Endothelial cell of umbilical vein (primary cell): ENCODE results near the gene WDR37.

ENCODE experiments used
- EZH2 ChIP-seq: IDR thresholded peaks from 2 replicates; pipeline ENCODE4 v1.6.1; 2012; ENCODE audit warnings: borderline replicate concordance, low read depth, mild to moderate bottlenecking, moderate library complexity, low read length, inconsistent platforms; ENCODE audit not compliant: severe bottlenecking
- JUN ChIP-seq: IDR thresholded peaks from 2 replicates; pipeline ENCODE4 v1.6.1; 2011; ENCODE audit warnings: borderline replicate concordance, low read depth; ENCODE audit not compliant: insufficient read length, insufficient read depth
- POLR2A ChIP-seq: IDR thresholded peaks from 2 replicates; pipeline ENCODE4 v1.6.1; 2012; ENCODE audit warnings: low read depth, mild to moderate bottlenecking, control low read depth, low read length
- POLR2AphosphoS5 ChIP-seq: IDR thresholded peaks from 2 replicates; pipeline ENCODE4 v1.6.1; 2012; ENCODE audit warnings: low read depth, mild to moderate bottlenecking, control low read depth, low read length, moderate library complexity; ENCODE audit not compliant: insufficient read depth
- TF ChIP-seq, protein P1 (sequence below), 2 donors: IDR thresholded peaks; 1 replicate in 1 of 2; 2 replicates in 1 of 2; pipeline ENCODE4 v1.5.1; 2011; ENCODE audit warnings: low read length in 2 of 2, mild to moderate bottlenecking in 2 of 2, moderate library complexity in 2 of 2, control low read depth in 1 of 2, inconsistent platforms in 1 of 2, low read depth in 1 of 2; ENCODE audit not compliant: insufficient read depth in 1 of 2; ENCODE audit errors: extremely low read depth in 1 of 2
- TF ChIP-seq, protein P2 (sequence below): IDR thresholded peaks from 2 replicates; pipeline ENCODE4 v1.6.1; 2011; ENCODE audit not compliant: insufficient read depth, insufficient read length

DNA sequence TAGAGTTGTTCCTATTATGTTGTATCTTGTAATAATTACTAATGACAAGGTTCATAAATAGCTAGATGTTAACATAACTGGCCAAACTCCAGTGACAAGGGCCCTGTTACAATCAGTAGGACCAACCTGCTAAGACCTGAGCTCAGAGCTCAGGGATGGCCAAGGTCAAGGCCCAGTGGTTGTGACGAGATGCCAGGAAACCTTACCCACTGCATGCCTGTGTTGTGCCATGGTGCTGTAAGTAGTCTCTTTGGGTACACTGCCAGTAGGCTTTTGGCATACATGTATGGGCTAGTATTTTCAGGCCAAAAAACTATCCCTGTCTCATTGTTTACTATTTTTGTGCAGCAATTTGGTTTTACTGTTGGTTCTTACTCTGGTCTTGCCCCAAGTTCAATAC lies 22.6 kb upstream of the WDR37 start:
- TF ChIP-seq POLR2A: no peak
- TF ChIP-seq, protein P1, sequence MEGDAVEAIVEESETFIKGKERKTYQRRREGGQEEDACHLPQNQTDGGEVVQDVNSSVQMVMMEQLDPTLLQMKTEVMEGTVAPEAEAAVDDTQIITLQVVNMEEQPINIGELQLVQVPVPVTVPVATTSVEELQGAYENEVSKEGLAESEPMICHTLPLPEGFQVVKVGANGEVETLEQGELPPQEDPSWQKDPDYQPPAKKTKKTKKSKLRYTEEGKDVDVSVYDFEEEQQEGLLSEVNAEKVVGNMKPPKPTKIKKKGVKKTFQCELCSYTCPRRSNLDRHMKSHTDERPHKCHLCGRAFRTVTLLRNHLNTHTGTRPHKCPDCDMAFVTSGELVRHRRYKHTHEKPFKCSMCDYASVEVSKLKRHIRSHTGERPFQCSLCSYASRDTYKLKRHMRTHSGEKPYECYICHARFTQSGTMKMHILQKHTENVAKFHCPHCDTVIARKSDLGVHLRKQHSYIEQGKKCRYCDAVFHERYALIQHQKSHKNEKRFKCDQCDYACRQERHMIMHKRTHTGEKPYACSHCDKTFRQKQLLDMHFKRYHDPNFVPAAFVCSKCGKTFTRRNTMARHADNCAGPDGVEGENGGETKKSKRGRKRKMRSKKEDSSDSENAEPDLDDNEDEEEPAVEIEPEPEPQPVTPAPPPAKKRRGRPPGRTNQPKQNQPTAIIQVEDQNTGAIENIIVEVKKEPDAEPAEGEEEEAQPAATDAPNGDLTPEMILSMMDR (IDR thresholded peaks at IDR 0.05; ENCODE audit: extremely low read depth in 1 of 2, insufficient read depth in 1 of 2, low read depth in 1 of 2, low read length in 2 of 2): no peak
- no peak for TF ChIP-seq JUN
- no peak for TF ChIP-seq EZH2
- TF ChIP-seq, protein P2, sequence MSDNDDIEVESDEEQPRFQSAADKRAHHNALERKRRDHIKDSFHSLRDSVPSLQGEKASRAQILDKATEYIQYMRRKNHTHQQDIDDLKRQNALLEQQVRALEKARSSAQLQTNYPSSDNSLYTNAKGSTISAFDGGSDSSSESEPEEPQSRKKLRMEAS: no peak
- TF ChIP-seq POLR2AphosphoS5: no peak
